GM19099 (cell line): ENCODE measurements around the gene BCL11A.
A peak's percentile ranks its signal among the peaks of the same experiment; 100 is the strongest.

Experiments
- POLR2A ChIP-seq: IDR thresholded peaks from 3 replicates; pipeline ENCODE4 v1.6.1; 2011; ENCODE audit warnings: low read depth; ENCODE audit not compliant: insufficient read length; ENCODE audit errors: extremely low read depth

The BCL11A gene

GRCh38 chr2:60442608-60443007, 110.8 kb downstream of the BCL11A start:
- no peak for TF ChIP-seq POLR2A

DNA sequence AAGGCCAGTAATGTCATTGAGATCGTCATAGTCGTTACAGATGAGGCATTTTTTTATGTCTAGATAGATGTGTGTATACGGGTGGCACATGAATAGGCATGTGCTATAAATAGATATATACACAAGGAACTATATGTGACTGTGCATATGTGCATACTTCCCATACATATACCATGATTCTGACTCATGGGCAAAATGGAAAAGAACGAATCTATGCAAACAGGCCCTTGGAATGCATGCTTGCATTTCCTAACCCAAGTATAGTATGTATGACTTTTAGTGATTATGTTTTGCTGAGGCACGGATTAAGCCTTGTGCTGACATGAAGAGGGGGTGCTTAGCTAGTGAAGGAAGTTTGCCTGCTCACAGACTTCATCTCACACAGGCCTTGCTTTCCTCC, 111.7 kb downstream of the BCL11A start:
- no peak for TF ChIP-seq POLR2A

- TF ChIP-seq POLR2A, result no peak
Observed at GRCh38 chr2:60440767-60441163, 112.7 kb downstream of the BCL11A start.

DNA sequence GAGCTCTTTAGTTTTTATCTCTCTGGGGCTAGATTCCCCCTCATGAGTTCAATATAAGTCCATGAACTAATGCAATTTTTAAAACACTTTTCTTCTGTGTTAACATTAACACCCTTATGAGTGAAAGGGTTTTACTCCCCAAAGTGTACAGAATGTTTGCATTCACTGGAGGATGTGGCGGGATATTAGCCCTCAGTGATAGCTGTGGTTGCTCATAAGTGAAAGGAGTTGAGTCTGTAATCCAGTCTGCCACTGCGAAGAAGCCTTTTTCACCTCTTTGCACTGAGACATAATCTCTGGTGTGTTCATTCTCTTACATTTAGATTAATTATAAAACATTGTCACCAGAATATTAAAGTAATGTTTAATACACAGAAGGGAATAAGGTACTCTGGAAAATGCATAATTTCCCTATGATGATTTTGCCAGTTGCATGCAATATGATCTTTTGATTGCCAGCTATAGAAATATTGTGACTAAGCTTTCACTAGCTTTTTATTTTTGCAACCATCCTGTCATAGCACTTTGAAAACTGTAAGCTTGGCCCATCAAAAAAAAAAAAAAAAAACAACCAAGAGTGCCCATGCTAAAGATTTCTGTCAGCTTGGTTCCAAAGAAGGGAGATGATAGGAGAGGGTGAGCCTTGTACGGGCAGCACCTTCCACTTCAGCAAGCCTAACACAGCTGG, 113.2 kb downstream of the BCL11A start:
- no peak for TF ChIP-seq POLR2A

GRCh38 chr2:60439219-60439974, 114.1 kb downstream of the BCL11A start:
- TF ChIP-seq POLR2A, result peak; percentile 57

GRCh38 chr2:60438653-60439052, 114.8 kb downstream of the BCL11A start:
- no peak for TF ChIP-seq POLR2A

GRCh38 chr2:60438131-60438530, 115.3 kb downstream of the BCL11A start:
- TF ChIP-seq POLR2A, result no peak

DNA sequence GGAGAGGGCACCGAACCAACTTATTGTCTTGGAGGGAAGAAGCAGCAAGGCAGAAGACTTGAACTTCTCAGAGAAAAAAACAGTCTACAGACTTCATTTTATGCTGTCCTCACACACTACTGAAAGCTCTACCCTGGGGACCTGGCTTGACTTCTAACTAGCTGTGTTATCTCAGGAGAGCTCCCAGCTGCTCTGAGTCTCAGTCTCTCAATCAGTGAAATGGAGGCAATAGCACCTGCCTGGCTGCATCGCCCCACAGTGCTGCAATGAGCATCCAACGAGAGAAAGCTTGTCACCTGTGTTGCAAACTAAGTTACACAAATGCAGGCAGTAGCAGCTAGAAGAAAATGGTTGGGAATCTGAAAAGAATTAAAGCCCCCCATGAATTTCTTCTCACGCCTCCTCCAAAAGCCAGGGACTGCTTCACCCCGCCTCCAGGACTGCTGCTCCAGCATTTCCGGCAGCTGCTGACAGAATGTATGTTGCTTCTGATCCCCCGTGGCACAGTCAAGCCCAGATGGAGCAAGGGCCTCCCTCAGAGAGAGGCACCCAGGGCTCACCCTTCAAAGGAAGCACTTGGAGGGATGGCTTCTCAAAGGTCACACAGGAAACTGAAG, 116.3 kb downstream of the BCL11A start:
- TF ChIP-seq POLR2A, result no peak

- TF ChIP-seq POLR2A, result no peak
Observed at GRCh38 chr2:60433018-60433596, 120.3 kb downstream of the BCL11A start.

- no peak for TF ChIP-seq POLR2A
Observed at GRCh38 chr2:60432035-60432601, 121.3 kb downstream of the BCL11A start.

DNA sequence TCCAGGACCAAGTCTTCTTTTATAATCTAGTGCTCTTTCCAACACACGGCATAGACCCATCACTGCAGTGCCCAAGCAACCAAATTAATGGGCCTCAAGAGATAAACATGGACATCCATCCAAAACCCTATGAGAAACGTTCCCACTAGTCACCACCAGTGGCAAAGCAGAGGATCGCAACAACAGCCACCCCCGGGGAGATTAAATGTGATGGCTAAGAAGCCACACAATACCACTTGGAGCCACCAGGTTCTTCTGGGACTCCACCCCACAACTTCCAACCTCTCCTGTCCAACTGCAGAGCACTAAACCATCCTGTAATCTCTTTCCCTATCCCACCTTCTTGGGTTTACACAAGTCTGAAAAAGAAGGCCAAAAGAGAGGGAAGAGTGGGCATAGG, 123.8 kb downstream of the BCL11A start:
- no peak for TF ChIP-seq POLR2A

- no peak for TF ChIP-seq POLR2A
Observed at GRCh38 chr2:60426880-60427279, 126.6 kb downstream of the BCL11A start.

DNA sequence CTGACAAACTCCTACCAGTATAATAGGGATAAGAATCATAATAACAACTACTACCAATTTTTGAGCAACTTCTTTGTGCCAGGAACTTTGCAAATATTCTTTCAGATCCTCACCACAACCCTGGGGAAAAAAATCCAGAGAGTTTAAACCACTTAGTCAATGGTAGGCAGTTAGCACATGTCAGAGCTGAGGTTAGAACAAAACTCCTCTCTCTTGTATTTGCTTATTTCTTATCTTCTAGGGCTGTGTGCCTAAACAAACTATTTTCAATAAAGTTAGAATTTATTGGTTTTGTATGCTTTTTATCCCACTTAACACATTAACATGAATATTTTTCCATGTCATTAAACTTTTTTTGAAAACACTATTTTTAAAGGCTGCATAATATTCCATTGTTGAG, 127.1 kb downstream of the BCL11A start:
- TF ChIP-seq POLR2A, result no peak

DNA sequence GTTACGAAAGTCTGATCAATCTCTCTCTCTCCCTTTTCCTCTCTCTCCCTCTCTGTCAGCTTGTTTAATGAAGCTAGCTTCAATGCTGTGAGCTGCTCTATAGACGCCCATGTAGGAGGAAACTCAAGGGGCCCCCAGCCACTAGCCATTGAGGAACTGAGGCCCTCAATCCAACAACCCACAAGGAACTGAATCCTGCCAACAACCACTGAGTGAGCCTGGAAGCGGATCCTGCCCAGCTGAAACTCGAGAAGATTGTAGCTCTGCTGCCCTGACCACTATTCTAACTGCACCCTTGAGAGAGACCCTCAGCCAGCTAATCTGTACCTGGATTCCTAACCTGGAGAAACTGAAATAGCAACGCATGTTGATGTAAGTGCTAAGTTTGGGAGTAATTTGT, 129.2 kb downstream of the BCL11A start:
- no peak for TF ChIP-seq POLR2A

DNA sequence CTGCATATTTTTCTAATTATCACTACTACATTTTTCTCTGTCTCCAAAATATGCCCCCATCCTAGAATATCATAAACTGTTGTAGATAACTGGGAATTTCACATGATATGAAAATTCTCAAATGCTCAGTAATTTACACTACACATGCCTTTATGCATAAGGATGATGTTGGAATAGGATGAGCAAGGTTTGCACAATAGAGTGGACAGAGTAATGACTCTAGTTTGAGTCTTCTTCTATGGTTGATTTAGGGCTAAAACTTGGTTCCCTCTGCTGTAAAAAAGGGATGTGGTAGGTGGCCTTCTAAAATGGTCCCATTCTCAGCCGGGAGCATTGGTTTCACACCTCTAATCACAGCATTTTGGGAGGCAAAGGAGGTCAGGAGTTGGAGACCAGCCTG, 129.9 kb downstream of the BCL11A start:
- TF ChIP-seq POLR2A, result no peak

- TF ChIP-seq POLR2A, result no peak
Observed at GRCh38 chr2:60422826-60423483, 130.5 kb downstream of the BCL11A start.
